Colonic mucosa (tissue), 4 donors: ENCODE results near the gene UGT1A10. TPM values are rescaled to one million over a fixed set of nuclear protein-coding genes. Genes with fewer than 3 reads are reported as not detected.

Experiments used
- DNase-seq: peaks from one replicate; pipeline ENCODE4 v3.0.0-alpha.2; 2020
- H3K27ac ChIP-seq: fragments of 200-600 bp; one replicate; pipeline ENCODE4 v1.8.0; 2021
- H3K27me3 ChIP-seq: fragments of 200-600 bp; one replicate; pipeline ENCODE4 v1.8.0; 2021
- H3K36me3 ChIP-seq: fragments of 200-600 bp; one replicate; pipeline ENCODE4 v1.8.0; 2021
- H3K4me1 ChIP-seq: fragments of 200-600 bp; one replicate; pipeline ENCODE4 v1.8.0; 2021; ENCODE audit warnings: mild to moderate bottlenecking
- H3K4me3 ChIP-seq: fragments of 200-600 bp; one replicate; pipeline ENCODE4 v1.8.0; 2021
- H3K9ac ChIP-seq, 2 donors: one replicate each; pipeline ENCODE4 v1.7.0; 2013; ENCODE audit warnings: control low read depth in 2 of 2, low read depth in 2 of 2, low read length in 2 of 2
- H3K9me3 ChIP-seq: fragments of 200-600 bp; one replicate; pipeline ENCODE4 v1.8.0; 2021
- intact Hi-C: fragments of 100-400 bp; cut with DNase I; formaldehyde crosslinking; loops from one replicate; pipeline ENCODE4 v1.14.1; 2022
- total RNA-seq, 2 donors: library from RNA; stranded (reverse); fragmentation: NEBNext Ultra II Directional in 1 of 2; extraction: Animal tissue kit (Norgen Biotek cat#: 25700) in 1 of 2; gene quantifications; one replicate each; pipeline ENCODE4 v1.2.1, GENCODE V29; 2021
- TF ChIP-seq, protein P1 (sequence below): fragments of 200-600 bp; IDR thresholded peaks from one replicate; pipeline ENCODE4 v1.8.0; 2022; ENCODE audit warnings: antibody characterized with exemption, mild to moderate bottlenecking
- donor health status: healthy.
- donor health status: DM: no; HTN: no; CAD: no.
- donor health status: DM: no; HTN: no; CAD: no.

UGT1A10 gene
- total RNA-seq, 2 donors from 2014 or later = 45.2 to 82.9 TPM

DNA sequence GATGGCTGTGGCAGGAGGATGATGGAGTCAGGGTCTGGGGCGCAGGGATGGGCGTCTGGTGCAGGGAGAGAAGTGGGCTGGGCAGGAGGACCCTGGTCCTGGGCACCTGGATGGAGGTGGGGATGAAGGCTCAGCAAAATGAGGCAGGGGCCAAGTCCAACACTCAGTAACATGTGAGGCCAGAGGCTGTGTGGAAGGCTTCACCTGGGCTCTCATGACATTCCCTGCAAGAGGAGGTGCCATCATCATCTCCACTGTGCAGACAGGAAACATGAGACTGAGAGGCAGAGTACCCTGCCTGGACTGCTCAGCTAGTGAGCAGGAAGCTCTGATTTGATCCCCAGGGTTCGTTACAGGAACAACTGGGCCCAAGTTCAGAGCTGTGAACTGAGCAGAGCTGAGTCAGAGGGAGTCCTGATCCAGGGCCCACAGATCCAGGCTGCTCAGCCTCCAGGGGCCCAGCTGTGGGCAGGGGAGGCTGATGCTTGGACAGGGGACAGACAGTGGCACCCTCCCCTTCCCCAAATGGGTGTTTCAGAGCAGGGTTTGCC is 181.2 kb downstream of the UGT1A10 start:
- intact Hi-C loops = no loop called here
- Histone ChIP-seq H3K9ac (no peak overlapping the region), H3K27ac (no peak overlapping the region), H3K4me1 (no peaks in the 10 kb centered on the region), H3K36me3 (no peaks in the 10 kb centered on the region), H3K4me3 (no peak overlapping the region), H3K9me3 (no peaks in the 10 kb centered on the region), H3K27me3 (no peaks in the 10 kb centered on the region)
- TF ChIP-seq, protein P1, sequence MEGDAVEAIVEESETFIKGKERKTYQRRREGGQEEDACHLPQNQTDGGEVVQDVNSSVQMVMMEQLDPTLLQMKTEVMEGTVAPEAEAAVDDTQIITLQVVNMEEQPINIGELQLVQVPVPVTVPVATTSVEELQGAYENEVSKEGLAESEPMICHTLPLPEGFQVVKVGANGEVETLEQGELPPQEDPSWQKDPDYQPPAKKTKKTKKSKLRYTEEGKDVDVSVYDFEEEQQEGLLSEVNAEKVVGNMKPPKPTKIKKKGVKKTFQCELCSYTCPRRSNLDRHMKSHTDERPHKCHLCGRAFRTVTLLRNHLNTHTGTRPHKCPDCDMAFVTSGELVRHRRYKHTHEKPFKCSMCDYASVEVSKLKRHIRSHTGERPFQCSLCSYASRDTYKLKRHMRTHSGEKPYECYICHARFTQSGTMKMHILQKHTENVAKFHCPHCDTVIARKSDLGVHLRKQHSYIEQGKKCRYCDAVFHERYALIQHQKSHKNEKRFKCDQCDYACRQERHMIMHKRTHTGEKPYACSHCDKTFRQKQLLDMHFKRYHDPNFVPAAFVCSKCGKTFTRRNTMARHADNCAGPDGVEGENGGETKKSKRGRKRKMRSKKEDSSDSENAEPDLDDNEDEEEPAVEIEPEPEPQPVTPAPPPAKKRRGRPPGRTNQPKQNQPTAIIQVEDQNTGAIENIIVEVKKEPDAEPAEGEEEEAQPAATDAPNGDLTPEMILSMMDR = no peak
- no peak for DNase-seq

DNA sequence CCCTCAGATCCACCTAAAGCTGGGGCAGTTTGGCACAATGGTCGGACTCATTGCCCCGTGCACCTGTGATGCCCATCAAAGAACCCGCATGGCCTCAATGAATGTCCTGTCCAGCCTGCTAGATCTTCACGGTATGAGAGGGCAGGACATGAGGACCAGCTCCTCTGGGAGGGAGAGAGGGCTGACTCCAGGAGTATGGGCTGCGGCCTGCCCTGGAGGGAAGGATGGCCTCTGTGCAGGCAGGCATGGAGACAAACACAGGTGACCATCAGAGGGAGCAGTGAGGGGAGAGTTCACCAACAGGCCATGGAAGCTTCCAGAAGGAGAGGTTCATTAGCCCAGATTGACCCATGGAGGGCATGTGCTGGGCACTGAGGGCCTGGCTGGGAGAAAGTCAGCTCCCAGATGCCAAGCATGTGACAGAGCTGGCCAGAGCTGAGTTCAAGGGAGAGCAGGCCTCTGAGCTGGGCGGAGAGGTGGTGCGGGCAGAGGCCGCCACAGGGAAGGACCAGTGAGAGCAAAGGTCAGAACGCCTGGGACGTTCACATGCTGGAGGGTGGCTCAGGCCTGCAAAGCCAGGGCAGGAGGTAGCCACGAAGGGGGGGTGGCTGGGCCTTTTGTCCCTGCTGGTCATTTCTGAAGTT is 181.9 kb downstream of the UGT1A10 start:
- intact Hi-C loops = no loop called here
- Histone ChIP-seq H3K27ac (no peak overlapping the region), H3K36me3 (no peaks in the 10 kb centered on the region), H3K4me1 (no peaks in the 10 kb centered on the region), H3K9ac (no peak overlapping the region), H3K9me3 (no peaks in the 10 kb centered on the region), H3K4me3 (no peak overlapping the region), H3K27me3 (no peaks in the 10 kb centered on the region)
- no peak for DNase-seq
- TF ChIP-seq, protein P1 = no peak

DNA sequence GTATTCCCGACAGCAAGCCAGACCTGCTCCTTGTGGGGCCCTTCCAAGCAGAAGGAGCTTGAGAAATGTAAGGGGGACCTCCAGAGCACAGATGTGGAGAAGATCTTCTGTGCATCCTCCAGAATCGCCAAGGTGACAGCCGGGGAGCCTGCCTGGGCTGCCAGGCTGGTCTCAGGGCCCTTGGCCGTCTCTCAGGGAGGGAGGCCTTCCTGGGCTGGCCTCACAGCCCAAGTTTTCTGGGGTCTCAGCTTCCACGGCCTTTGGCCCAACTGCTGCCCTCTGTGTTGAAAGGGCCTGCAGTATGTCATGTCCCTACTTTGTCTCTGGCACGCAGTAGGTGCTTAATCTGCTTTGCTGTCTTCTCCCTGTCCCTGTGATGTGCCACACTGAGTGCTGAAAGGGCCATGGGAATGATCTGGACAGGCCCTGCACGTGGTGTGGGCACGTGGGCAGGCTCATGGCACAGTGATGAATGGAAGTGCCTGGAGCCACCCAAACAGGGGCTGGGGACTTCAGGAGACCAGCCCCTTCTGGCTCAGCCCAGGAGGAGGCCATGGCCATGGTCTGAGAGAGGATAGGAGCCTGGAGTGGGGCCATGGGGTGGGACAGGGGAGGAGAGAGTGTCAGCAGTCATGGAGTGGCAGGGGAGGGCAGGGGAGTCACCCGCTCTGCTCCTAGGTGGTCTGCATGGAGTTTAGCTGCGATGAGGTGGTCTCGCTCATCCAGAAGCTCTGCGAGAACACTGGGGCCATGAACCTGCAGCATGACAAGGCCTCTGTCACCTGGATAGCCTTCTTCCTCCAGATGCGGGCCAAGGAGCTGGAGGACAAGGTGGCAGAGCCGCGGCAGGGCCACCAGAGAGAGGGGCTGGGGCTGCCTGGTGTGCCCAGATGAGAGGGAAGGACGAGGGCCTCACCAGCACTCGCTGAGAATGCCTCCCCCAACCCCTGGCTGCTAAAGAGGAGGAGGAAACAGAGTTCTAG is 182.7 kb downstream of the UGT1A10 start:
- no peak overlapping the region for H3K9ac ChIP-seq
- no peaks in the 10 kb centered on the region for H3K27me3 ChIP-seq
- intact Hi-C loops = no loop called here
- H3K27ac ChIP-seq = no peak overlapping the region
- no peaks in the 10 kb centered on the region for H3K36me3 ChIP-seq
- DNase-seq = no peak
- H3K4me1 ChIP-seq = no peaks in the 10 kb centered on the region
- H3K4me3 ChIP-seq = no peak overlapping the region
- TF ChIP-seq, protein P1 = no peak
- H3K9me3 ChIP-seq = no peaks in the 10 kb centered on the region

DNA sequence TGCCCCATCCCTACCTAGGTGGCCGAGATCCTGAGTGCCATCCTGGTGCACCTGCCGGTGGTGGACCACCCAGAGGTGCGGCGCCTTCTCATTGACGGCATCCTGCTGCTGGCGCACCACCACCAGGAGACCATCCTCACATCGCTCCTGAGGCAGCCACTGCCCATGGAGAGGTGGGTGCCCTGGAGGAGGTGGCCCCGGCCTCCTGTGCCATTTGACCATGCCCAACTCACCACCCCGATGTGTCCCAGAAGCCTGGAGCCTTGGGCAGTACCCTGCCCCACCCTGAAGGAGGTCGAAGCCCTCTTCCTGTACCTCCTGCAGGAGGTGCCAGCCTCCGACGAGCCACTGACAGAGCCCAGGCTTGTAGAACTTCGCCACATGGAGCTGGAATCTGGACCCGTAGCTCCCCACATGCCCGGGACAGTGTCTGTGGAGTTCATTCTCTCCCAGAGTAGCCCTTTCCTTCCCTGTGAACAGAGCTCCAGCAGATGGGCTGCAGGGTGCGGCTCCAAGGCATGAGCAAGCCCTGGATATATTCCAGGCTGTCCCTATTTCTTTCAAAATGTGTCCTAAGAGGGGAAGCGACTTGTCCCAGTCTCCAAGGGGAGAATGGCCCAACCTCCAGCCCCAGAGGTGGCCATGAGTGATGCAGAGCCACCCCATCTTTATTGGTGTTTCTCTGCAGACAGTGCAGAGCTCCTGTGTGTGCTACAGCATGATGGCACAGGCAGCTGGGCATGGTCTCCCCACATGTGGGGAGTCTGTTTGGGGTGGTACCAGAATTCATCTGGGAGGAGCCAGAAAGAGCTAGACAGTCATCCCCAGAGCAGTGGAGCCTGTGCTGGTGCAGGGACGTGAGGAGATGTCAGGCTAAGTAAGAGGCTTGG is 183.9 kb downstream of the UGT1A10 start:
- Histone ChIP-seq H3K9me3 (no peaks in the 10 kb centered on the region), H3K4me3 (no peak overlapping the region), H3K9ac (no peak overlapping the region), H3K27ac (no peak overlapping the region), H3K4me1 (no peaks in the 10 kb centered on the region), H3K27me3 (no peaks in the 10 kb centered on the region), H3K36me3 (no peaks in the 10 kb centered on the region)
- DNase-seq = no peak
- TF ChIP-seq, protein P1 = no peak
- intact Hi-C loops = no loop called here

DNA sequence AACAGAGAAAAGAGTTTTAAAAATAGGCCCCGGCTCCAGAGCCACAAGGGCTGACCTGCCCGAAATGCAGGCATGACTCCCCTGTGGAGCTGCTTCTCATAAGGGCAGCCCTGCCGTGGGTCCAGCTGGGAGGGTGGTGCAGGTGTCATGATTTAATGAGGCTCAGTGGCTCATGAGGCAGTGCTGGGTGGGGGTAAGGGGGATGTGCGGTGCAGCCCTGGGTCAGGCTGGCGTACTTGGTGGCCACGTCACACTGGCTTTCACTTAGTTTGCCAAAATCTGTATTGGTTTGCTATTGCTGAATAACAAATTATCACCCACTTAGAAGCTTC is 184.5 kb downstream of the UGT1A10 start:
- TF ChIP-seq, protein P1 = no peak
- Histone ChIP-seq H3K27me3 (no peaks in the 10 kb centered on the region), H3K36me3 (no peaks in the 10 kb centered on the region), H3K27ac (no peak overlapping the region), H3K9me3 (no peaks in the 10 kb centered on the region), H3K4me1 (no peaks in the 10 kb centered on the region), H3K9ac (no peak overlapping the region), H3K4me3 (no peak overlapping the region)
- intact Hi-C loops = no loop called here
- no peak for DNase-seq
